Astrocyte (in vitro differentiated cells and primary cell): ENCODE data around the gene PRRC2B. TPM values are rescaled to one million over a fixed set of nuclear protein-coding genes. Genes with fewer than 3 reads are reported as not detected.
A peak's percentile ranks its signal among the peaks of the same experiment; 100 is the strongest.

Source experiments
- DNase-seq: peaks from one replicate; pipeline ENCODE4 v3.0.0-alpha.2; 2010; ENCODE audit warnings: low read depth
- FAIRE-seq: peaks from 2 replicates; lab custom pipeline; 2011; peaks lifted over from hg19 to GRCh38; lab: Jason Lieb, UNC
- H2AFZ ChIP-seq: 2 replicates; pipeline ENCODE4 v1.6.0; 2012; ENCODE audit warnings: low read depth, low read length, inconsistent platforms
- H3K27ac ChIP-seq: 2 replicates; pipeline ENCODE4 v1.5.1; 2011; ENCODE audit warnings: low read depth, low read length, inconsistent platforms
- H3K27me3 ChIP-seq: 2 replicates; pipeline ENCODE4 v1.6.0; 2011; ENCODE audit warnings: low read length, inconsistent platforms; ENCODE audit not compliant: insufficient read depth
- H3K36me3 ChIP-seq: 2 replicates; pipeline ENCODE4 v1.5.1; 2011; ENCODE audit warnings: low read length, inconsistent platforms; ENCODE audit not compliant: insufficient read depth
- H3K4me1 ChIP-seq: 2 replicates; pipeline ENCODE4 v1.5.1; 2011; ENCODE audit warnings: low read length, inconsistent platforms; ENCODE audit not compliant: insufficient read depth
- H3K4me2 ChIP-seq: 2 replicates; pipeline ENCODE4 v1.6.0; 2012; ENCODE audit warnings: low read length, inconsistent platforms
- H3K4me3 ChIP-seq: 2 replicates; pipeline ENCODE4 v1.5.1; 2011; ENCODE audit warnings: low read depth, mild to moderate bottlenecking, low read length, inconsistent platforms; ENCODE audit not compliant: insufficient read depth
- H3K79me2 ChIP-seq: 2 replicates; pipeline ENCODE4 v1.6.0; 2012; ENCODE audit warnings: mild to moderate bottlenecking, low read length, inconsistent platforms; ENCODE audit not compliant: insufficient read depth
- H3K9ac ChIP-seq: 2 replicates; pipeline ENCODE4 v1.6.0; 2012; ENCODE audit warnings: mild to moderate bottlenecking, low read length, inconsistent platforms
- H3K9me3 ChIP-seq: 2 replicates; pipeline ENCODE4 v1.5.1; 2012; ENCODE audit warnings: low read depth, mild to moderate bottlenecking, low read length, inconsistent platforms; ENCODE audit not compliant: insufficient read depth
- H4K20me1 ChIP-seq: 2 replicates; pipeline ENCODE4 v1.6.0; 2012; ENCODE audit warnings: low read length, inconsistent platforms; ENCODE audit not compliant: insufficient read depth
- H3K27ac Mint-ChIP-seq: one replicate; pipeline ENCODE4 v1.8.0; 2021; ENCODE audit warnings: mild to moderate bottlenecking, mixed read lengths; ENCODE audit not compliant: unreplicated experiment
- H3K27me3 Mint-ChIP-seq: one replicate; pipeline ENCODE4 v1.8.0; 2021; ENCODE audit warnings: low read depth, mixed read lengths; ENCODE audit not compliant: unreplicated experiment
- H3K36me3 Mint-ChIP-seq: one replicate; pipeline ENCODE4 v1.8.0; 2021; ENCODE audit warnings: low read depth, mixed read lengths; ENCODE audit not compliant: unreplicated experiment
- H3K4me1 Mint-ChIP-seq: one replicate; pipeline ENCODE4 v1.8.0; 2021; ENCODE audit warnings: low read depth, mixed read lengths; ENCODE audit not compliant: unreplicated experiment
- H3K4me3 Mint-ChIP-seq: one replicate; pipeline ENCODE4 v1.8.0; 2021; ENCODE audit warnings: mild to moderate bottlenecking, moderate library complexity, mixed read lengths; ENCODE audit not compliant: unreplicated experiment
- H3K9me3 Mint-ChIP-seq: one replicate; pipeline ENCODE4 v1.8.0; 2021; ENCODE audit warnings: mild to moderate bottlenecking, mixed read lengths; ENCODE audit not compliant: unreplicated experiment
- EZH2 ChIP-seq: IDR thresholded peaks from 2 replicates; pipeline ENCODE4 v1.6.1; 2012; ENCODE audit warnings: mild to moderate bottlenecking, low read length, inconsistent platforms; ENCODE audit not compliant: insufficient read depth
- total RNA-seq: library from RNA; stranded (reverse); gene quantifications from 2 replicates; pipeline ENCODE4 v1.2.1, GENCODE V29; 2021
- TF ChIP-seq, protein P1 (sequence below): IDR thresholded peaks from 2 replicates; pipeline ENCODE4 v1.5.1; 2011; ENCODE audit warnings: low read depth, mild to moderate bottlenecking, inconsistent platforms, low read length, moderate library complexity; ENCODE audit not compliant: insufficient read depth

Gene PRRC2B
- total RNA-seq, 1 donor from 2014 or later: 292 TPM

DNA sequence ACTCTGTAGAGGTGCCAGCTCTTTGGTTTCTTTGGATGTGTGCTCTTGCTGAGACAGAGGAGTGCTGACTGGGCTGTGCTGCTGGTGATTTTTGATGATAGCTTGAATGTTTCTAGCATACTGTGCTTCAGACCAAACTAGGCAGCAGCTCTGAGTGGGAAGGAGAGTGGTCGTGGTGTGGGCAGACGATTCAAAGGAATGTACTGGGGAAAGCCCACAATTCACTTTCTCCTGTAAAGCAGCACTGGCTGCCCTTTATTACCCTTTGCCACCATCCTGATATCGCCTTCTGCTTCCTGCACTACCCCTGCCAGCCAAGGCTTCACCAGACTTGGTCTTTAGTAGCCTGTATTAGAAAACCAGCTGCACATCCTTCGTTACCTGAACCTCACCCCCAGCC lies 45.3 kb downstream of the PRRC2B start:
- Histone ChIP-seq H3K9ac (no peak overlapping the region), H3K4me1 (peaks cover 3% of the 10 kb centered on the region), H3K36me3 (peaks cover 65% of the 10 kb centered on the region), H3K27ac (no peak overlapping the region), H3K4me2 (no peak overlapping the region), H3K4me3 (no peak overlapping the region), H3K27me3 (no peaks in the 10 kb centered on the region), H3K79me2 (peaks cover 92% of the 10 kb centered on the region), H2AFZ (no peak overlapping the region), H3K9me3 (no peaks in the 10 kb centered on the region), H4K20me1 (peaks cover 91% of the 10 kb centered on the region)
- Mint-ChIP-seq H3K9me3 (no peaks in the 10 kb centered on the region), H3K4me3 (peak overlapping the region; percentile 1), H3K27ac (no peak overlapping the region), H3K36me3 (peaks cover 22% of the 10 kb centered on the region), H3K4me1 (peaks cover 45% of the 10 kb centered on the region), H3K27me3 (no peaks in the 10 kb centered on the region)
- FAIRE-seq (no peak), DNase-seq (no peak)
- TF ChIP-seq, protein P1, sequence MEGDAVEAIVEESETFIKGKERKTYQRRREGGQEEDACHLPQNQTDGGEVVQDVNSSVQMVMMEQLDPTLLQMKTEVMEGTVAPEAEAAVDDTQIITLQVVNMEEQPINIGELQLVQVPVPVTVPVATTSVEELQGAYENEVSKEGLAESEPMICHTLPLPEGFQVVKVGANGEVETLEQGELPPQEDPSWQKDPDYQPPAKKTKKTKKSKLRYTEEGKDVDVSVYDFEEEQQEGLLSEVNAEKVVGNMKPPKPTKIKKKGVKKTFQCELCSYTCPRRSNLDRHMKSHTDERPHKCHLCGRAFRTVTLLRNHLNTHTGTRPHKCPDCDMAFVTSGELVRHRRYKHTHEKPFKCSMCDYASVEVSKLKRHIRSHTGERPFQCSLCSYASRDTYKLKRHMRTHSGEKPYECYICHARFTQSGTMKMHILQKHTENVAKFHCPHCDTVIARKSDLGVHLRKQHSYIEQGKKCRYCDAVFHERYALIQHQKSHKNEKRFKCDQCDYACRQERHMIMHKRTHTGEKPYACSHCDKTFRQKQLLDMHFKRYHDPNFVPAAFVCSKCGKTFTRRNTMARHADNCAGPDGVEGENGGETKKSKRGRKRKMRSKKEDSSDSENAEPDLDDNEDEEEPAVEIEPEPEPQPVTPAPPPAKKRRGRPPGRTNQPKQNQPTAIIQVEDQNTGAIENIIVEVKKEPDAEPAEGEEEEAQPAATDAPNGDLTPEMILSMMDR: no peak
- no peak for TF ChIP-seq EZH2

DNA sequence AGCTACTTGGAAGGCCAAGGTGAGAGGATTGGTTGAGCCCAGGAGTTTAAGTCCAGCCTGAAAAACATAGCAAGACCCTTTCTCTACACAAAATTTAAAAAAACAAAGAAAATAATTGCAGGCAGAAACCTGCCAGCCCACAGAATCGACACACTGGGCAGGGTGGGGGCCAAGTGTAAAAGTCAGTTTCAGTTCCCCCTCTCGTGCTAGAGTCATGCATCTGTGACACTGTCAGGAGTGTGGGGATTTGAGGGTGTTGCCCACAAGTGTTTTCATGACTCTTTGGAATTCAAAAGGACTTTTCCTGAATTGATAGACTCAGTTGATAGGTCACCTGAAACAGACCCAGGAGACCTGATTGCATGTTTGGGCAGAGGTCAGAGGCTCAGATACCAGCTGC lies 47.6 kb downstream of the PRRC2B start:
- peaks cover 32% of the 10 kb centered on the region for H3K4me1 Mint-ChIP-seq
- TF ChIP-seq, protein P1: no peak
- no peak for TF ChIP-seq EZH2
- no peak for DNase-seq
- peaks cover 31% of the 10 kb centered on the region for H3K36me3 Mint-ChIP-seq
- H3K4me3 Mint-ChIP-seq: no peak overlapping the region
- peaks cover 71% of the 10 kb centered on the region for H3K36me3 ChIP-seq
- no peak for FAIRE-seq
- no peak overlapping the region for H3K27ac ChIP-seq
- no peaks in the 10 kb centered on the region for H3K4me1 ChIP-seq
- H3K9ac ChIP-seq: no peak overlapping the region
- no peak overlapping the region for H3K27ac Mint-ChIP-seq
- no peaks in the 10 kb centered on the region for H3K27me3 ChIP-seq
- H3K9me3 Mint-ChIP-seq: no peaks in the 10 kb centered on the region
- peaks cover 88% of the 10 kb centered on the region for H3K79me2 ChIP-seq
- no peak overlapping the region for H3K4me2 ChIP-seq
- no peak overlapping the region for H2AFZ ChIP-seq
- H4K20me1 ChIP-seq: peaks cover 91% of the 10 kb centered on the region
- H3K9me3 ChIP-seq: no peaks in the 10 kb centered on the region
- H3K27me3 Mint-ChIP-seq: no peaks in the 10 kb centered on the region
- no peak overlapping the region for H3K4me3 ChIP-seq

DNA sequence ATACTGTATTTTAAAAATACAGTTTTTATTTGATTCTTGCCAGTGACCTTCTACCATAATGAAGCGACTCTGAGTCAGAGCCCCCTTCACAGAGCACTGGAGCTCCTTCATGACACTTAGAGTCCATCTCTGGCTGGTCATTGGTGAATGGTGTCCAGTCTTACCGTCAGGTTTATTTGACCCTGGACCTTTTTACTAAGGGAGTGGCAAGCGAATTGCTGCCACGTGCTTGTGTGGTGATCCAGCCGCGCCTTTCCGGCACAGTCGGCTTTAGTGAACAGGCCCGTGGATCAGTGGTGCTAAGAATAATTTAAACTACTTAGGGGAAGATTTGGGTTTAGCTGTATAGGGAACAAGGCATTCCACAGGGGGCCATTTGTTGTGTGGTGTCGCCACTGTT lies 48.5 kb downstream of the PRRC2B start:
- Histone ChIP-seq H3K4me3 (no peak overlapping the region), H3K9ac (no peak overlapping the region), H3K4me2 (no peak overlapping the region), H3K27me3 (no peaks in the 10 kb centered on the region), H3K4me1 (peaks cover 4% of the 10 kb centered on the region), H3K79me2 (peaks cover 87% of the 10 kb centered on the region), H3K27ac (no peak overlapping the region), H3K36me3 (peaks cover 71% of the 10 kb centered on the region), H2AFZ (no peak overlapping the region), H4K20me1 (peaks cover 91% of the 10 kb centered on the region), H3K9me3 (no peaks in the 10 kb centered on the region)
- Mint-ChIP-seq H3K27ac (peak overlapping the region; percentile 35), H3K27me3 (no peaks in the 10 kb centered on the region), H3K9me3 (no peaks in the 10 kb centered on the region), H3K36me3 (peaks cover 35% of the 10 kb centered on the region), H3K4me1 (peaks cover 24% of the 10 kb centered on the region), H3K4me3 (no peak overlapping the region)
- DNase-seq (no peak), FAIRE-seq (no peak)
- TF ChIP-seq, protein P1: no peak
- no peak for TF ChIP-seq EZH2
